ENCODE data around the gene WNT9A.
"Not testable (repeated sequence)": the region's sequence is repeated elsewhere in the genome, so short reads cannot be mapped to it uniquely, and the experiment has no call there.

The WNT9A gene, protein sequence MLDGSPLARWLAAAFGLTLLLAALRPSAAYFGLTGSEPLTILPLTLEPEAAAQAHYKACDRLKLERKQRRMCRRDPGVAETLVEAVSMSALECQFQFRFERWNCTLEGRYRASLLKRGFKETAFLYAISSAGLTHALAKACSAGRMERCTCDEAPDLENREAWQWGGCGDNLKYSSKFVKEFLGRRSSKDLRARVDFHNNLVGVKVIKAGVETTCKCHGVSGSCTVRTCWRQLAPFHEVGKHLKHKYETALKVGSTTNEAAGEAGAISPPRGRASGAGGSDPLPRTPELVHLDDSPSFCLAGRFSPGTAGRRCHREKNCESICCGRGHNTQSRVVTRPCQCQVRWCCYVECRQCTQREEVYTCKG

DNA sequence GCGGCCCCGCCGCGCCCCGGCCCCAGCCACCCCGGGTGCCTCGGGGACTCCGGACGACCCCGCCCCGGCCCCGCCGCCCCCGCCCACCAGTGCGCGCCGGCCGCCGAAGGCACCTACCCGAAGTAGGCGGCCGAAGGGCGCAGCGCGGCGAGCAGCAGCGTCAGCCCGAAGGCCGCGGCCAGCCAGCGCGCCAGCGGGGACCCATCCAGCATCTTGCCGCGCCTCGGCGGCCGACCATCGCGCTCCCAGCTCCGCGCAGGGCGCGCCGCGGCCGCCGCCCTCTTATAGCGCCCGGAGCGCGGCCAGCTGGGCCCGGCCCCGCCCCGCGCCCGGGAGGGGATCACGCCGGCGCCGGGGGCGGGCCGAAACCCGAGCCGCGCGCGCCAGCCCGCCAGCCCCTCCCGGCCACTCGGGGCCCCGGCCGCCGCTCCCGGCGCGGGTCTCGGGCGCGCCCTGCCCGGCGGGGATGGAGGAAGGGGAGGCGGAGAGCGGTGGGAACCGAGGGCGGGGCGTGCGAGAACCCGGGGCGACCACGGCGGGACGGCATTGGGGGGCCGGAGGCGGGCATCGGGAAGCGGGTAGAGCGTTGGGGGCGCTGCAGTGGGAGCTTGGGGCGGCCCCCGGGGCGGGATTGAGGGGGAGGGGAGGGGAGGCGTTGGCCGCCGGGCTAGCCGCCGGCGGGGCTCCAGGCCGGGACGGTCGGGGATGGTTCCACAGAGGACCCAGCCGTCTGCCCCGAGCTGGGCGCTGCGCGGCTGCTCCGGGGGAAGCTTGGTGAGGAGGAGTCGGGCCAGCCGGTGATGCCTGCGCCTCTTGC is at the start of gene WNT9A:
WNT9A (minus strand) TSS at position 257 of the 817 bp plus-strand sequence; CDS start at position 212, 45 bp downstream.
- DNase-seq (ENCODE audit: low read depth, low spot score) = no peak

DNA sequence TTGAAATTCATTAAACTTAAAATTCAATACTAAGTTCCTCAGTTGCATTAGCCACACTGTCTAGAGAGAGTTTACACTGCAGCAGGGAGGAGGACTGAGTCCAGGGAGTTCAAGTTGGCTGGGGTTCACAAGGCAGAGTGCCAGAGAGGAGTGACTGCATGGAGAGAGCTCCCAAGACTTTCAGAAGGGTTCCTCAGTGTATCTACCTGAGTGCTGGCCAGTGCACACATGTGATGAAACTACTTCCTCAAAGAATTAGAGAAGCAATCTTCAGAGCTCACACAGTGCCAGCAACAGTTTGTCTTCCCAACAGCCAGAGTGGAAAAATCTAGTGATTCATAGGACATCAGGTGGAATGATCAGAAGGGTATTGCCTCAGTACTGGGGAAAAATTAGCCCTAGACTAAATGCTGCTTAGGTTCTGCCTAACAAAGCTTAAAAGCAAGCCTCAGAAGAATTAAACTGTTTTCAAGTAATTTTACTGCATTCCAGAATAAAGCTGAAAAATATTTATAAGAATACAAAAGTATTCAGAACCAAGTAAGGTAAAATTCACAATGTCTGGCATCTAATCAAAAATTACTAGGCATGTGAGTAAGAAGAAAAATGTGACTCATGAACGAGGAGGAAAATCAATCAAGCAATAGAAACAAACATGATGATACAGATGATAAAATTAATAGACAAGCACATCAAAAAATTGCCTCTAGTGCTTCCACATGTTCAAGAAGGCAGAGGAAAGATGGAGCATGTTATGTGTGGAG is 48.6 kb upstream of the WNT9A start:
- DNase-seq (ENCODE audit: low read depth, low spot score) = no peak

DNA sequence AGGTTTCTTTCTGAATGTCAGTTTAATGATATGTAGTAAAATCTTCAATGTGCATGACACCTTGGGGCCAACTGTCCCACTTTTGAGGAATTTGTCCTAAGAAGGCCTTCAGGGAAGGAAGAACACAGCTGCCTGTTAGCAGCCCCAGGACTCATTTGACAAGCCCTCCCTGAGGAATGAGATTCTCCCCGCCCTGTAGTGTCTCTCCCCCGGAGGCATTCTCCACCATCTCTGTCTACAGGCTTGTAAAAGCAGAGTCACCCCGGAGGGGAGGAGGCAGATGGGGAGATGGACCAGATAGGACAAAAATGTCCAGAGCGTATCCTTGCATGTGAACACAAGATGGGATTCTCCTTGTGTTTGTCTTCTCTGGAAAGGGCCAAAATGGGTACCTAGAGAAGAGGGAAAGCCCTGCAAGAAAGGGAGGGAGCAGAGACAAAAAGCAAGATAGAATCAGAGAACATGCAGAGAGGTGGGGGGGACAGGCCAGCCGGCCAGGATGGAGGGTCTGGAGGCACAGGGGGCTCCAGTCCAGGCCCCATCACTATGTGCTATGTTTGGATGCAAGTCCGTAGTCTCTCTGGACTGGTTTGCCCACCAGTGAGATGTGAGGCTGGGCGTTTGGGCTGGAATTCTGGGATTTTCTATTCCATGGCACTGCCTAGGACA is 47.0 kb upstream of the WNT9A start:
- DNase-seq (ENCODE audit: low read depth, low spot score) = no peak

- no peak for DNase-seq (ENCODE audit: low read depth, low spot score)
Measured at GRCh38 chr1:227987181-227987580, 39.4 kb upstream of the WNT9A start.

- DNase-seq (ENCODE audit: low read depth, low spot score) = not testable (repeated sequence)
Measured at GRCh38 chr1:227975583-227976283, 28.0 kb upstream of the WNT9A start.

GRCh38 chr1:227973724-227974288 is 26.1 kb upstream of the WNT9A start:
- not testable (repeated sequence) for DNase-seq (ENCODE audit: low read depth, low spot score)

- not testable (repeated sequence) for DNase-seq (ENCODE audit: low read depth, low spot score)
Measured at GRCh38 chr1:227972843-227973374, 25.2 kb upstream of the WNT9A start.

- not testable (repeated sequence) for DNase-seq (ENCODE audit: low read depth, low spot score)
Measured at GRCh38 chr1:227972283-227972679, 24.5 kb upstream of the WNT9A start.

GRCh38 chr1:227971643-227972282 is 24.0 kb upstream of the WNT9A start:
- DNase-seq (ENCODE audit: low read depth, low spot score) = not testable (repeated sequence)

- DNase-seq (ENCODE audit: low read depth, low spot score) = not testable (repeated sequence)
Measured at GRCh38 chr1:227971216-227971615, 23.5 kb upstream of the WNT9A start.

GRCh38 chr1:227970076-227970995 is 22.6 kb upstream of the WNT9A start:
- not testable (repeated sequence) for DNase-seq (ENCODE audit: low read depth, low spot score)

- DNase-seq (ENCODE audit: low read depth, low spot score) = not testable (repeated sequence)
Measured at GRCh38 chr1:227967815-227968214, 20.1 kb upstream of the WNT9A start.

DNA sequence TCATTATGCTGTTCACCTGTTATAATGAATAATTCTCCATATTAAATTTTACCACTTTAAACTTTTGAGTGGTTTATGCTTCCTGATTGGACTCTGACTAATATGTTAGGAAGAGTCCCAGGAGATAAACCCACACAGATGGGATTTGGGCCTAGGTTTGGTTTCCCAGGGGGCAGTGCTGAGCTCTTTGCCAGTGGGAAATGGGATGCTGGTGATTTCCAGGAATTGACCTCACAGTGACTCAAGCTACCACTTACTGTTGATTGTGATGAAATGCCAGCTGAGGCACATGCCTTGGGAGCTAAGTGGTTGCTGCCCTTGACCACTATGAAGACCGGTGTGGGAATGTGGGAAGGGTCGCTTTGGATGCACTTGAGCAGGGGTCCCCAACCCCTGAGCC is 19.0 kb upstream of the WNT9A start:
- not testable (repeated sequence) for DNase-seq (ENCODE audit: low read depth, low spot score)

- no peak for DNase-seq (ENCODE audit: low read depth, low spot score)
Measured at GRCh38 chr1:227961651-227962466, 14.1 kb upstream of the WNT9A start.

- no peak for DNase-seq (ENCODE audit: low read depth, low spot score)
Measured at GRCh38 chr1:227959325-227959860, 11.7 kb upstream of the WNT9A start.

- no peak for DNase-seq (ENCODE audit: low read depth, low spot score)
Measured at GRCh38 chr1:227958617-227959324, 11.0 kb upstream of the WNT9A start.

- no peak for DNase-seq (ENCODE audit: low read depth, low spot score)
Measured at GRCh38 chr1:227955808-227956207, 8.1 kb upstream of the WNT9A start.

All from brain pericyte (primary cell).